ENCODE data around the gene CBLB.

Gene CBLB

GRCh38 chr3:105847865-105848264 is 20.9 kb downstream of the CBLB start:
- DNase-seq (ENCODE audit: low read depth) = no peak
- TF ChIP-seq, protein P1, sequence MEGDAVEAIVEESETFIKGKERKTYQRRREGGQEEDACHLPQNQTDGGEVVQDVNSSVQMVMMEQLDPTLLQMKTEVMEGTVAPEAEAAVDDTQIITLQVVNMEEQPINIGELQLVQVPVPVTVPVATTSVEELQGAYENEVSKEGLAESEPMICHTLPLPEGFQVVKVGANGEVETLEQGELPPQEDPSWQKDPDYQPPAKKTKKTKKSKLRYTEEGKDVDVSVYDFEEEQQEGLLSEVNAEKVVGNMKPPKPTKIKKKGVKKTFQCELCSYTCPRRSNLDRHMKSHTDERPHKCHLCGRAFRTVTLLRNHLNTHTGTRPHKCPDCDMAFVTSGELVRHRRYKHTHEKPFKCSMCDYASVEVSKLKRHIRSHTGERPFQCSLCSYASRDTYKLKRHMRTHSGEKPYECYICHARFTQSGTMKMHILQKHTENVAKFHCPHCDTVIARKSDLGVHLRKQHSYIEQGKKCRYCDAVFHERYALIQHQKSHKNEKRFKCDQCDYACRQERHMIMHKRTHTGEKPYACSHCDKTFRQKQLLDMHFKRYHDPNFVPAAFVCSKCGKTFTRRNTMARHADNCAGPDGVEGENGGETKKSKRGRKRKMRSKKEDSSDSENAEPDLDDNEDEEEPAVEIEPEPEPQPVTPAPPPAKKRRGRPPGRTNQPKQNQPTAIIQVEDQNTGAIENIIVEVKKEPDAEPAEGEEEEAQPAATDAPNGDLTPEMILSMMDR (IDR thresholded peaks at IDR 0.05; ENCODE audit: insufficient read depth, low read depth, low read length, missing control alignments) = no peak
- no peak overlapping the region for H3K4me3 ChIP-seq (ENCODE audit: low read depth, low read length)

GRCh38 chr3:105847452-105847851 is 21.4 kb downstream of the CBLB start:
- TF ChIP-seq, protein P1 (IDR thresholded peaks at IDR 0.05; ENCODE audit: insufficient read depth, low read depth, low read length, missing control alignments) = no peak
- H3K4me3 ChIP-seq (ENCODE audit: low read depth, low read length) = no peak overlapping the region
- DNase-seq (ENCODE audit: low read depth) = no peak

DNA sequence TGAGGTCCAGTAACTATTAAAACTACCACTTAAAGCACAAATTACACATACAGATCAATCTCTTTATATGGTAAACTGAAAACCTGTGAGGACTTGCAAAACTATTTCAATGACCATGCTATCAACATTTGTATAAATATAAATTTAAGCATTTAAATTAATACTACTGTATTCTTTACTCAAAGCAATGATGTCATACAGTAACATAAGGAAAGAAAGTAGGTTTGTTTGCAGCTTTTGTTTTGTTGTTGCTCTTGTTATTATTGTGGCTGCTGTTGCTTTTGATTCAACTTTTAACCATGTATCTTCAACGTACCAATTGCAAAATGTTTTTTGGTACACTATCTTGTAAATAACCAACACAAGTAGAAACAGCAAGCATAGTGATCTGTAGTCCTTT is 22.0 kb downstream of the CBLB start:
- H3K4me3 ChIP-seq (ENCODE audit: low read depth, low read length) = no peak overlapping the region
- DNase-seq (ENCODE audit: low read depth) = no peak
- TF ChIP-seq, protein P1 (IDR thresholded peaks at IDR 0.05; ENCODE audit: insufficient read depth, low read depth, low read length, missing control alignments) = no peak

DNA sequence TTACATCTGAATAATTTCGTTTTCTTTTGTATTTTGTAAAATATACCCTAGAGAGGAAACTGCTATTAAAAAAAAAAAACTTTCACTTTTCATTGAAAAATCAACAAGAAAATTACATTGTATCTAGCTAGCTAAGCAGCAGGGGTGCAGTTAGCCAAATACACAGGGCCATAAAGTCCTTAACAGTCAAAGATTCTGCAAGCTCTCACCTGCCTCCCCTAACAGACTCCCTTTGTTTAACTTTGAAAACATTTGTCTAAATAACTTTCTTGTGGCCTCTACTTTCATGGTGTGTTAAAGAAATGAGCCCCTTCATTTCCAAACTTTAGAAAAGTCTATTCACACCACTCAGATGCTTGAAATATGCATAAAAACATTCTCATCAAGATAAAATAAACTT is 23.3 kb downstream of the CBLB start:
- TF ChIP-seq, protein P1 (IDR thresholded peaks at IDR 0.05; ENCODE audit: insufficient read depth, low read depth, low read length, missing control alignments) = no peak
- DNase-seq (ENCODE audit: low read depth) = no peak

DNA sequence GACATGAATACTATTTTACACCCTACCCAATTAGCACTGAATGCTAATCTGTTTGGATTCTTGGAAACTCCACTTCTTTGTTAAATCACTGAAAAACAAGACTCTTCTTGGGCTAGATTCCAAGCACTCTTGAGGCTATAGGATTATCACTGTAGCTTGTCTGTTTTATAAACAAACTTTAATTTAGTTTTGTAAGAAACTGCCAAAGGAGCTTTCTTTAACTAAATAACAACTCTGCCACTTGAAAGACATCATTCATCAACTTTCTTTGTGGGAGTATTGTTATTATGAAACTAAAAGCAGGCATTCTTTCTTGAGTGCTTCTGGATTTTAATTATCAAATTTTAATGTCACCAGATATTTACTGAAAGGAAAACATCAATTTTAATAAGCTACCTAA is 24.1 kb downstream of the CBLB start:
- TF ChIP-seq, protein P1 (IDR thresholded peaks at IDR 0.05; ENCODE audit: insufficient read depth, low read depth, low read length, missing control alignments) = no peak
- no peak overlapping the region for H3K4me3 ChIP-seq (ENCODE audit: low read depth, low read length)
- DNase-seq (ENCODE audit: low read depth) = no peak

More for the DNA sequence above, 23.3 kb downstream of the CBLB start:
- no peak overlapping the region for H3K4me3 ChIP-seq (ENCODE audit: low read depth, low read length)

GRCh38 chr3:105843994-105844393 is 24.8 kb downstream of the CBLB start:
- no peak for DNase-seq (ENCODE audit: low read depth)
- H3K4me3 ChIP-seq (ENCODE audit: low read depth, low read length) = no peak overlapping the region

DNA sequence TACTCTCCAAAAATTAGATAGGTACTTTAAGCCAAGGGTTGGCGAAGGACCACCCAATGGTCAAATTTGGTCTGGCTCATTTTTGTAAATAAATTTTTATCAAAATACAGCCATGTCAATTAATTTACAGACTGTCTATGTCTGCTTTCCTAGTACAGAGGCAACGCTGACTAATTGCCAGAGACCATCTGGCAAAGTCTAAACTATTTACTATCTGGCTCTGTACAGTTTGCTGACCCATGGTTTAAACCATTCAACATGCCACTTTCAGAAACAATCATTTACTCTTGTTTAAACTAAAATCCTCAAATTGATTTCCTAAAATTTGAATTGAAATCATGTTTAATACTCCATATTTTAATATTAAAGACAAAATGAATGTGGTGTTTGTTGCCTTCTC is 25.9 kb downstream of the CBLB start:
- DNase-seq (ENCODE audit: low read depth) = no peak
- TF ChIP-seq, protein P1 (IDR thresholded peaks at IDR 0.05; ENCODE audit: insufficient read depth, low read depth, low read length, missing control alignments) = no peak
- H3K4me3 ChIP-seq (ENCODE audit: low read depth, low read length) = no peak overlapping the region

More at GRCh38 chr3:105843994-105844393, 24.8 kb downstream of the CBLB start:
- TF ChIP-seq, protein P1 (IDR thresholded peaks at IDR 0.05; ENCODE audit: insufficient read depth, low read depth, low read length, missing control alignments) = no peak
